ENCODE measurements around the gene SMARCD2. TPM values are rescaled to one million over a fixed set of nuclear protein-coding genes. Genes with fewer than 3 reads are reported as not detected.

Gene SMARCD2
- polyA plus RNA-seq, 1 donor from 2014 or later = 33.2 TPM

GRCh38 chr17:63840591-63841349 is 1.7 kb downstream of the SMARCD2 start:
- Histone ChIP-seq H3K27ac (ENCODE audit: low read length) (no peak overlapping the region), H3K9me2 (ENCODE audit: insufficient read depth, low read length) (no peaks in the 10 kb centered on the region), H3K4me2 (ENCODE audit: low read length) (peak overlapping the region; percentile 83), H2AFZ (ENCODE audit: low read depth, low read length) (no peak overlapping the region), H4K20me1 (ENCODE audit: insufficient read depth) (no peaks in the 10 kb centered on the region), H3K36me3 (ENCODE audit: insufficient read depth, low read length) (no peaks in the 10 kb centered on the region), H3K79me2 (replicated peaks; ENCODE audit: insufficient read depth, low read length) (peaks cover 15% of the 10 kb centered on the region), H3K27me3 (ENCODE audit: insufficient read depth, low read depth, low read length) (no peaks in the 10 kb centered on the region), H3F3A (ENCODE audit: insufficient read depth, low read length, poor library complexity, severe bottlenecking) (no peaks in the 10 kb centered on the region), H3K9me3 (ENCODE audit: low read length) (no peaks in the 10 kb centered on the region), H3K9ac (ENCODE audit: low read length) (peak overlapping the region; percentile 74), H3K4me3 (ENCODE audit: low read length) (peak overlapping the region; percentile 92)
- TF ChIP-seq SMC3 (conservative IDR thresholded peaks at IDR 0.05; ENCODE audit: poor library complexity) = no peak
- TF ChIP-seq MXI1 (conservative IDR thresholded peaks at IDR 0.05; ENCODE audit: poor library complexity, severe bottlenecking) = no peak
- TF ChIP-seq RAD21 (conservative IDR thresholded peaks at IDR 0.05) = no peak
- no peak for TF ChIP-seq TAF1 (IDR thresholded peaks at IDR 0.05; ENCODE audit: low read depth)
- TF ChIP-seq REST (IDR thresholded peaks at IDR 0.05; ENCODE audit: borderline replicate concordance) = no peak
- no peak for TF ChIP-seq CTCF (IDR thresholded peaks at IDR 0.05; ENCODE audit: poor library complexity, severe bottlenecking)
- TF ChIP-seq EZH2 (IDR thresholded peaks at IDR 0.05; ENCODE audit: borderline replicate concordance, insufficient read depth, low read length, poor library complexity, severe bottlenecking) = no peak
- TF ChIP-seq EP300 (conservative IDR thresholded peaks at IDR 0.05; ENCODE audit: poor library complexity, severe bottlenecking) = no peak
- TF ChIP-seq POLR2AphosphoS5 (IDR thresholded peaks at IDR 0.05) = no peak

- no peaks in the 10 kb centered on the region for H4K20me1 ChIP-seq (ENCODE audit: insufficient read depth)
- H3K9ac ChIP-seq (ENCODE audit: low read length) = no peak overlapping the region
- no peak overlapping the region for H3K27ac ChIP-seq (ENCODE audit: low read length)
- no peaks in the 10 kb centered on the region for H3K9me2 ChIP-seq (ENCODE audit: insufficient read depth, low read length)
- H3K4me2 ChIP-seq (ENCODE audit: low read length) = no peak overlapping the region
- H3K36me3 ChIP-seq (ENCODE audit: insufficient read depth, low read length) = no peaks in the 10 kb centered on the region
- no peaks in the 10 kb centered on the region for H3K9me3 ChIP-seq (ENCODE audit: low read length)
- no peaks in the 10 kb centered on the region for H3F3A ChIP-seq (ENCODE audit: insufficient read depth, low read length, poor library complexity, severe bottlenecking)
- TF ChIP-seq EZH2 (IDR thresholded peaks at IDR 0.05; ENCODE audit: borderline replicate concordance, insufficient read depth, low read length, poor library complexity, severe bottlenecking) (no peak), RAD21 (conservative IDR thresholded peaks at IDR 0.05) (no peak), SMC3 (conservative IDR thresholded peaks at IDR 0.05; ENCODE audit: poor library complexity) (no peak), TAF1 (IDR thresholded peaks at IDR 0.05; ENCODE audit: low read depth) (no peak), MXI1 (conservative IDR thresholded peaks at IDR 0.05; ENCODE audit: poor library complexity, severe bottlenecking) (no peak), REST (IDR thresholded peaks at IDR 0.05; ENCODE audit: borderline replicate concordance) (no peak), POLR2AphosphoS5 (IDR thresholded peaks at IDR 0.05) (no peak), EP300 (conservative IDR thresholded peaks at IDR 0.05; ENCODE audit: poor library complexity, severe bottlenecking) (no peak), CTCF (IDR thresholded peaks at IDR 0.05; ENCODE audit: poor library complexity, severe bottlenecking) (no peak)
- peaks cover 15% of the 10 kb centered on the region for H3K79me2 ChIP-seq (replicated peaks; ENCODE audit: insufficient read depth, low read length)
- no peak overlapping the region for H2AFZ ChIP-seq (ENCODE audit: low read depth, low read length)
- H3K4me3 ChIP-seq (ENCODE audit: low read length) = no peak overlapping the region
- no peaks in the 10 kb centered on the region for H3K27me3 ChIP-seq (ENCODE audit: insufficient read depth, low read depth, low read length)
Observed at GRCh38 chr17:63838631-63839171, 3.8 kb downstream of the SMARCD2 start.

Measured in neural cell (in vitro differentiated cells).